Measurements from ENCODE around the gene HERPUD2. TPM values are rescaled to one million over a fixed set of nuclear protein-coding genes. Genes with fewer than 3 reads are reported as not detected.

Gene HERPUD2
- total RNA-seq, 4 donors from 2014 or later: 17.6 to 118 (median 37.7) TPM

DNA sequence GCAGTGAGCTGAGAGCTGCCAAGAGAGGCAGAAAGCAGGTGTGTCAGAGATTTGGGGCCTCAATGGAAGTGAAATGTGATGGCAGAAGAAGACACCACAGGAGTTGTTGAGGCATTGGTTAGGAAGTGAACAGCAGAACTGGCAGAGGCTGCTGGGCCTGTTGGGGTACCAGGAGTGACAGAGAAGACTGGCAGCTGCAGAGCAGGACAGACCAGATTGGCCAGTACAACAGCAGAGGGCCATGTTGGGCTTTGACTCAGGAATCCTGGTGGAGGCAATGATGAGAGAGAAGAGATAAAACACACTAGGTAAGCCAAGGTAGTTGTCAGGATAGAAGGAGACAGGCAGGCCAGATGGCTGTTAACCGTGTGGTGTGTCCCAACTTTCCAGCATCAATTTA lies 19.9 kb upstream of the HERPUD2 start:
- no peak overlapping the region for H3K4me3 ChIP-seq
- TF ChIP-seq POLR2A (IDR thresholded peaks at IDR 0.05) (no peak), EP300 (IDR thresholded peaks at IDR 0.05; ENCODE audit: low read depth) (no peak), POLR2AphosphoS5 (IDR thresholded peaks at IDR 0.05) (no peak)
- TF ChIP-seq, protein P1, sequence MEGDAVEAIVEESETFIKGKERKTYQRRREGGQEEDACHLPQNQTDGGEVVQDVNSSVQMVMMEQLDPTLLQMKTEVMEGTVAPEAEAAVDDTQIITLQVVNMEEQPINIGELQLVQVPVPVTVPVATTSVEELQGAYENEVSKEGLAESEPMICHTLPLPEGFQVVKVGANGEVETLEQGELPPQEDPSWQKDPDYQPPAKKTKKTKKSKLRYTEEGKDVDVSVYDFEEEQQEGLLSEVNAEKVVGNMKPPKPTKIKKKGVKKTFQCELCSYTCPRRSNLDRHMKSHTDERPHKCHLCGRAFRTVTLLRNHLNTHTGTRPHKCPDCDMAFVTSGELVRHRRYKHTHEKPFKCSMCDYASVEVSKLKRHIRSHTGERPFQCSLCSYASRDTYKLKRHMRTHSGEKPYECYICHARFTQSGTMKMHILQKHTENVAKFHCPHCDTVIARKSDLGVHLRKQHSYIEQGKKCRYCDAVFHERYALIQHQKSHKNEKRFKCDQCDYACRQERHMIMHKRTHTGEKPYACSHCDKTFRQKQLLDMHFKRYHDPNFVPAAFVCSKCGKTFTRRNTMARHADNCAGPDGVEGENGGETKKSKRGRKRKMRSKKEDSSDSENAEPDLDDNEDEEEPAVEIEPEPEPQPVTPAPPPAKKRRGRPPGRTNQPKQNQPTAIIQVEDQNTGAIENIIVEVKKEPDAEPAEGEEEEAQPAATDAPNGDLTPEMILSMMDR (IDR thresholded peaks at IDR 0.05): no peak
- no peaks in the 10 kb centered on the region for H3K27me3 ChIP-seq
- peaks cover 0 to 20% (median 6%) of the 10 kb centered on the region in 4 donors for H3K4me1 ChIP-seq
- intact Hi-C loops (cut with DNase I; ENCODE audit: low total_unique reads): loop anchor here (5.0 kb wide), 1 partner anchor 87 kb away; the partner anchor contains the start of gene SEPTIN7
- in situ Hi-C loops (cut with MboI; ENCODE audit: low pct_ligation_motif_present in 1 of 4, low pct_unique_long_range_greater_than_20kb in 1 of 4, low sequenced_read_pairs in 3 of 4): loop anchor here in 2 of 4 donors (5.0 to 25.0 kb wide), 4 partner anchors 97 to 597 kb away; partner anchors contain the start of gene SEPTIN7 (in 1 of the 2)
- no peak for DNase-seq
- no peak overlapping the region for H3K27ac ChIP-seq
- H3K36me3 ChIP-seq: no peaks in the 10 kb centered on the region
- no peaks in the 10 kb centered on the region for H3K9me3 ChIP-seq
- 96 to 100% methylated on average over 1 of the region's 1 CpG for WGBS, 2 donors (ENCODE audit: low coverage in 1 of 2)

- no peak for TF ChIP-seq POLR2A (IDR thresholded peaks at IDR 0.05)
- TF ChIP-seq, protein P1 (IDR thresholded peaks at IDR 0.05): no peak
- TF ChIP-seq POLR2AphosphoS5 (IDR thresholded peaks at IDR 0.05): no peak
- TF ChIP-seq EP300 (IDR thresholded peaks at IDR 0.05; ENCODE audit: low read depth): no peak
- Histone ChIP-seq H3K4me3 (no peak overlapping the region), H3K27ac (no peak overlapping the region), H3K27me3 (no peaks in the 10 kb centered on the region), H3K4me1 (peaks cover 0 to 23% (median 8%) of the 10 kb centered on the region in 4 donors), H3K9me3 (no peaks in the 10 kb centered on the region), H3K36me3 (no peaks in the 10 kb centered on the region)
- WGBS, 2 donors (ENCODE audit: low coverage in 1 of 2): 96% methylated on average over 1 of the region's 1 CpG; no CpG with 5 or more reads in 1 of the 2 donors
- no peak for DNase-seq
- in situ Hi-C loops (cut with MboI; ENCODE audit: low pct_ligation_motif_present in 1 of 4, low pct_unique_long_range_greater_than_20kb in 1 of 4, low sequenced_read_pairs in 3 of 4) (loop anchor here in 2 of 4 donors (5.0 to 25.0 kb wide), 4 partner anchors 98 to 598 kb away; partner anchors contain the start of gene SEPTIN7 (in 1 of the 2)), intact Hi-C loops (cut with DNase I; ENCODE audit: low total_unique reads) (no loop called here)
Measured at GRCh38 chr7:35714407-35714806, 19.5 kb upstream of the HERPUD2 start.

DNA sequence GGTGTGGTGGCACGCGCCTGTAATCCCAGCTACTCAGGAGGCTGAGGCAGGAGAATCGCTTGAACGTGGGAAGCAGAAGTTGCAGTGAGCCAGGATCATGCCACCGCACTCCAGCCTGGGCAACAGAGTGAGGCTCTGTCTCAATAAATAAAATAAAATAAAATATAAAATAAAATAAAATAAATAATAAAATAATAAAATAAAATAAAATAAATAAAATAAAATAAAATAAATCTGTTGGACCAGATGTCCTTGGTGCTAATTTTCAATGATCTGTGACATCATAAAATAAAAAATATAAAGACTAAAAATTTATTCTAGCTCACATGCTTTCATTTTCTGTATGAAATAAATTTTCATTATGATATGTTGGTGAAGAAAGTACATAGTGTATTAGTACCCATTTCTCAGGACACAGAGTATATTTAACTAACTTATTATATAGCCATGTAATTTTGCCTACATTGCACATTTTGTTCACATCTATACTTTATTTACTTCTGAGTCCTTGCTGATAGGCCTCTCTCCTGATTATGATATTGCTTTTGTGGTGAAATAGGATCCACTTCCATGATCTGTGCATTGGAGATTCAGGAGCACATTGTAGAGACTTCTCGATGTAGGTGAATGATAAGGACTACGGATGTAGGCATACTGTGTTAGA lies 17.8 kb upstream of the HERPUD2 start:
- in situ Hi-C loops (cut with MboI; ENCODE audit: low pct_ligation_motif_present in 1 of 4, low pct_unique_long_range_greater_than_20kb in 1 of 4, low sequenced_read_pairs in 3 of 4): loop anchor here in 2 of 4 donors (5.0 to 25.0 kb wide), 4 partner anchors 100 to 600 kb away; partner anchors contain the start of gene SEPTIN7 (in 1 of the 2)
- 96 to 100% methylated on average over 5 to 7 of the region's 7 CpGs for WGBS, 2 donors (ENCODE audit: low coverage in 1 of 2)
- Histone ChIP-seq H3K9me3 (no peaks in the 10 kb centered on the region), H3K36me3 (no peaks in the 10 kb centered on the region), H3K4me3 (no peak overlapping the region), H3K4me1 (peaks cover 0 to 23% (median 9%) of the 10 kb centered on the region in 4 donors), H3K27ac (no peak overlapping the region), H3K27me3 (no peaks in the 10 kb centered on the region)
- intact Hi-C loops (cut with DNase I; ENCODE audit: low total_unique reads): no loop called here
- DNase-seq: no peak
- no peak for TF ChIP-seq POLR2AphosphoS5 (IDR thresholded peaks at IDR 0.05)
- TF ChIP-seq, protein P1 (IDR thresholded peaks at IDR 0.05): no peak
- no peak for TF ChIP-seq POLR2A (IDR thresholded peaks at IDR 0.05)
- no peak for TF ChIP-seq EP300 (IDR thresholded peaks at IDR 0.05; ENCODE audit: low read depth)

DNA sequence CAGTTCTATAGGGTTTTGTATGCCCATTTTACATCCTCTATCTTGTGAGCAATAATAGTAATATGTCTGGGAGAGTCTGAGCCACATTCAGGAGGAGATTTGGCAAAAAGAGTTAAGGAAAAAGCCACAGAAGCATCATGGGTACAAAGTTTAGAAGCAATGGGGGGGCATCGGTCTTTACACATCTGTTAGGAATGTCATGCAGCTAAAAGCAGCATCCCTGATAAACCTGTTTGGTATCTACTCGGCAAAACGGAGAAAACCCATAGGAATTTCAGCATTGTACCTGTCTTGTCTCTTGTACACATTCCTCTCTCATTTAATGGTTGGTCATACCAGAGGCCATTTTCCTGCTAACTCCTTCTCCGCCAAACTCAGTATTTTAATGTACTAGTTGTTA lies 12.5 kb upstream of the HERPUD2 start:
- DNase-seq: no peak
- in situ Hi-C loops (cut with MboI; ENCODE audit: low pct_ligation_motif_present in 1 of 4, low pct_unique_long_range_greater_than_20kb in 1 of 4, low sequenced_read_pairs in 3 of 4) (loop anchor here in 3 of 4 donors (5.0 to 25.0 kb wide), 4 partner anchors 105 to 605 kb away; partner anchors contain the start of gene SEPTIN7 (in 1 of the 3)), intact Hi-C loops (cut with DNase I; ENCODE audit: low total_unique reads) (no loop called here)
- H3K27ac ChIP-seq: no peak overlapping the region
- WGBS, 2 donors (ENCODE audit: low coverage in 1 of 2): 55 to 67% methylated on average over 4 of the region's 4 CpGs
- peaks cover 0 to 8% (median 3%) of the 10 kb centered on the region in 4 donors for H3K4me1 ChIP-seq
- no peaks in the 10 kb centered on the region for H3K27me3 ChIP-seq
- H3K9me3 ChIP-seq: no peaks in the 10 kb centered on the region
- TF ChIP-seq POLR2A (IDR thresholded peaks at IDR 0.05): no peak
- H3K36me3 ChIP-seq: no peaks in the 10 kb centered on the region
- H3K4me3 ChIP-seq: no peak overlapping the region

All from transverse colon (tissue), 4 donors.